PC-9 (cell line): ENCODE data around the gene KLHL17.

Experiments used
- CTCF ChIP-seq: fragments of 200-600 bp; sonication (generic); conservative IDR thresholded peaks from 2 replicates; pipeline ENCODE4 v1.6.1; 2017; ENCODE audit warnings: mixed run types, antibody characterized with exemption, mild to moderate bottlenecking, moderate library complexity
- EZH2 ChIP-seq: fragments of 200-600 bp; sonication (generic); IDR thresholded peaks from 2 replicates; pipeline ENCODE4 v1.8.0; 2017; ENCODE audit warnings: antibody characterized with exemption, low read depth

GRCh38 chr1:938711-939489, 21.5 kb upstream of the KLHL17 start:
- TF ChIP-seq CTCF (no peak), EZH2 (no peak)
